Suppressor macrophage treated with lipopolysaccharide for 4 hours (primary cell): ENCODE data around the gene COL5A1.
A peak's percentile ranks its signal among the peaks of the same experiment; 100 is the strongest.
"Not testable (repeated sequence)": the region's sequence is repeated elsewhere in the genome, so short reads cannot be mapped to it uniquely, and the experiment has no call there.

Experiments used
- DNase-seq: peaks from one replicate; pipeline ENCODE4 v3.0.0-alpha.2; 2020

Gene COL5A1

GRCh38 chr9:134846187-134846586 is 204.6 kb downstream of the COL5A1 start:
- DNase-seq, result no peak

DNA sequence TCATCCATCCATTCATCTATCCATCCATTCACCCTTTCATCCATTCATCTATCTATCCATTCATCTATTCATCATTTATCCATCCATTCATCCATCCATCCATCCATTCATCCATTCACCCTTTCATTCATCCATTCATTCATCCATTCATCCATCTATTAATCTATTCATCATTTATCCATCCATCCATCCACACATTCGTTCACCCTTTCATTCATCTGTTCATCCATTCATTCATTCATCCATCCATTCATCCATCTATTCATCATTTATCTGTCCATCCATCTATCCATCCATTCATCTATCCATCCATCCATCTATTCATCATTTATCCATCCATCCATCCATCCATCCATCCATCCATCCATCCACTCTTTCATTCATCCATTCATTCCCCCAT is 205.1 kb downstream of the COL5A1 start:
- DNase-seq, result no peak

DNA sequence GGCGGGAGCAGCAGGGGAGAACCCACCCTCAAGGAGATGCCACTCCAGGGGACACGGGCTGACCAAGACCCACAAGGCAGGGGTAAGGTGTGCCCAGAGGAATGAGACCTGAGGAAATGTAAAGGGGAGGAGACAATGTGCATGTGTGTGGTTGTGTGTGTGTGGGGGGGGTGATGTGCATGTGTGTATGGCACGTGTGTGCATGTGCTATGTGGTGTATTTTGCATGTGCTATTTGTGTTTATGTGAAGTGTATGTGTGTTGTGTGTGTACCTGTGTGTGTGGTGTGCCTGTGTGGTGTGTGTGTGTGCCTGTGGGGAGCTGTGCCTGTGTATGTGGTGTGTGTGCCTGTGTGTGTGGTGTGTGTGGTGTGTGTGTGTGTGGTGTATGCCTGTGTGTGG is 205.5 kb downstream of the COL5A1 start:
- no peak for DNase-seq

GRCh38 chr9:134847752-134848432 is 206.3 kb downstream of the COL5A1 start:
- DNase-seq, result no peak

DNA sequence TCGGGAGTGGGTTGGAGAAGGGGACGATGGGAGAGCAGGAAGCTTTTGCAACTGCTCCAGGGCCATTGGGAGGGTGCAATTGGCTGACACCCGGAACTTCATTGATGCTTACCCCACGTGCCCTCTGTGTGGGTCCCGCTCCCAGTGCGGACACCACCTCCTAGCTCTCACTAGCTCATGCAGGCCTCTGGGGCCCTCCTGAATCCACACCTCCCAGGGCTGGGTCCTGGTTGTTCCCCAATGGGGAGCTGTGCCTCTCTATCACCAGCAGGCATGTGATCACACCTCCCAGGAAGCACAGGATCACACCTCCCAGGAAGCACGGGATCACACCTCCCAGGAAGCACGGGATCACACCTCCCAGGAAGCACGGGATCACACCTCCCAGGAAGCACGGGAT is 206.9 kb downstream of the COL5A1 start:
- no peak for DNase-seq

DNA sequence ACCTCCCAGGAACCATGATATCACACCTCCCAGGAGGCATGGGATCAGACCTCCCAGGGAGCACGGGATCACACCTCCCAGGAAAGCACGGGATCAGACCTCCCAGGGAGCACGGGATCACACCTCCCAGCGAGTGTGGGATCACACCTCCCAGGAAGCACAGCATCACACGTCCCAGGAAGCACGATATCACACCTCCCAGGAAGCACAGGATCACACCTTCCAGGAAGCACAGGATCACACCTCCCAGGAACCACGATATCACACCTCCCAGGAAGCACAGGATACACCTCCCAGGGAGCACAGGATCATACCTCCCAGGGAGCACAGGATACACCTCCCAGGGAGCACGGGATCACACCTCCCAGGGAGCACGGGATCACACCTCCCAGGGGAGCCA is 209.0 kb downstream of the COL5A1 start:
- DNase-seq, result no peak

DNA sequence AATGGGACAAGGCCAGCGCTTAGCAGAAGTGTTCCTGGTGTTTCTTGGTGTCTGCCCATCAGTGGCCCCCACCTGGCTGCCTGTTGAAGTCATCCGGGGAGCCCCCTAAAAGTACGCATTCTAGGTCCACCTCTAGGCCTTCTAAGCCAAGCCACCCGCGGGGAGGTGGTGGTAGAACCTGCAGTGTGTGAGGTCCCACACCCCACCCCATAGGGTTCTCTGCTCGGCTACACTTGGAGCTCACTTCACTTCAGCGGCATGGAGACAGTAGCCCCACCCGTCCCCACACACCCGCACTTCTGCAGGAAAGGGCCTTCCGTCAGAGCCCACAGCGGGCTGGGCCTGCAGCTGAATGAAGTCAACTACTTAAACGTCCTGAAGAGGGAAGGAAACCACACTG is 209.4 kb downstream of the COL5A1 start:
- no peak for DNase-seq

DNA sequence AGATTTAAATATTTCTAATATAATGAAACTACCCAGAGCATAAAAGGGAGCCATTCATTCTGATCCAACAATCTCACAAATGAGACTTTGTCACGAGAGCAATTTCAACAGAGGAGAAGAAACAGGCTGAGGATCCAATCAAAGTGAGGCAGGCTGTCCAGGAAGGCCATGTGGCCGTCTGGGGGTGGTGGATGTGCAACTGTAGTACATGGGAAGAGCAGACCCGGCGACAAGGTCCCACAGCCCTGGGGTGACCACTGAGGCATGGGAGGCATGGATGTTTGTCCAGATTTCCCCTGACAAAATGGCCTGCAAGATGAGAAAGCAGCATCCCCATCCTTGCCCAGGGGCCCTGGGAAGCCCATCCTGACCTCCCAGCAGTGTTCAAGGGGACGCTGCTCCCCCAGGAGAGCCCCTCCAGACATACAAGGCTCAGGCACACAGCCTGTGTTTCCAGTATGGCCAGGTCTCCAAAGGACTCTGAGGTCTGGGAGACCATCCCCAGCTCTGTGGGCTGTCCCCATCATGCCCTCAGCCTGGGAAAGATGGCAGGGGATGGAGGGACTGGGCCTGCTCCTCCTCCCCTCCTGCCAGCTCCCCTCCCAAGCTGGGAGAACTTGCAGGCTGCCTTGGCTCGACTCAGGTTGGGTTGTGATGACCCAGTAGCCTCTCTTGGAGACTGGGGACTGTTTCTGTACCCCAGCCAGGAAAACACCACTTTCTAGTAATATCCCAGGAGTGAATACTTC is 211.5 kb downstream of the COL5A1 start:
- no peak for DNase-seq

DNA sequence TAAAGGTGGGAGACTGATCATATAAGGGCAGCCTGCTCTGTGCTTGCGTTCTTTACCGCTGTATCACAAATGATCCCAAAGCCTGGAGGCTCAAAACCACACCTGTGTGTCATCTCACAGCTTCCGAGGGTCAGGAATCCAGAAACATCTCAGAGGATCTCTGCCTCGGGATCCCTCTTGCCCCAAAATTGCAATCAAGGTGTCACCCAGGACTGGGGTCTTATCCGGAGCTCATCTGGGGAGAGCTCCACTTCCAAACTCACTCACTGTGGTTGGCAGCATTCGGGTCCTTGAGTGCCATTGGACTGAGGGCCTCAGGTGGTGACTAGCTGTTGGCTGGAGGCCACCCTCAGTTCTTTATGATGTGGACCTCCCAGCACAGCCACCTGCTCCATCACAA is 212.3 kb downstream of the COL5A1 start:
- no peak for DNase-seq

GRCh38 chr9:134854541-134854981 is 213.0 kb downstream of the COL5A1 start:
- no peak for DNase-seq

DNA sequence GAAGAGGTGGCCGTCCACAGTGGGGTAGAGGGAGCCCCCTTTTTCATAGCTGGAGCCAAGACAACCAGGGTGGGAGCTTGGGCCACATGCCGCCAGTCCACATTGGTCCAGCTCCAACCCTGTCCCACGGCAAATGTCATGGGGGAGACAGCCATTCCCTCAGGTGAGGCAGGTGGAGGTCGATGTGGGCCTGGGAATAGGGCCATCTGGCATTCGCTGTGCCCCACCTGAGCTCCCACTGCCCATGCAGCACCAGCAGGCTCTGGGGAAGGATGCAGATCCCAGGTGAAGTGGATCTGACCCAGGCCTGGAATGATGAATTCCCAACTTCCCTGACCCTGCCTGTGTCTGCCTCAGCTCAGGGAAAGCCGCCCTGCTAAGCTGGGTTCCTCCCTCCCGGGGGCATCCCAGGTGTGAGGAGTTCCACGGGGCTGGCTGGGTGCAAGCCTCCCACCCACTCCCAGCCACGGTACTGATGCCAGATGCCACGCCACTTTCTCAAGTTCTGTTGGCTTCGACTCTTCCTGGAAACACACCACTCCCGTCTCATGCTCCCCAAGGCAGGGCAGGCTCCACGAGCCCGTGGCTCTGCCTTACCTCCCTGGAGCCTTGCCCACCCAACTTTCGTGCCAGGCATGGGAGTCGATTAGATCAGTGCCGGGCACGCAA is 213.8 kb downstream of the COL5A1 start:
- no peak for DNase-seq

GRCh38 chr9:134855900-134856377 is 214.3 kb downstream of the COL5A1 start:
- DNase-seq, result no peak

DNA sequence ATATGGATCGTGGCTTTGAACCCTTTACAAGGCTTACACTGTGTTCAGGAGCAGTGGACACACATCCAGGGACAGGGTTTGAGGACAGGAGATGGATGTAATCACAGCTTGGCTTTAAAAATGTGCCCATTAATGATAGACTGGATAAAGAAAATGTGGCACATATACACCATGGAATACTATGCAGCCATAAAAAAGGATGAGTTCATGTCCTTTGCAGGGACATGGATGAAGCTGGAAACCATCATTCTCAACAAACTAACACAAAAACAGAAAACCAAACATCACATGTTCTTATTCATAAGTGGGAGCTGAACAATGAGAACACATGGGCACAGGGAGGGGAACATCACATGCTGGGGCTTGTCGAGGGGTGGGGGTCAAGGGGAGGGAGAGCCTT is 215.8 kb downstream of the COL5A1 start:
- DNase-seq, result not testable (repeated sequence)

- peak; percentile 21 for DNase-seq
These were observed 216.6 kb downstream of the COL5A1 start for GRCh38 chr9:134858051-134858841.

DNA sequence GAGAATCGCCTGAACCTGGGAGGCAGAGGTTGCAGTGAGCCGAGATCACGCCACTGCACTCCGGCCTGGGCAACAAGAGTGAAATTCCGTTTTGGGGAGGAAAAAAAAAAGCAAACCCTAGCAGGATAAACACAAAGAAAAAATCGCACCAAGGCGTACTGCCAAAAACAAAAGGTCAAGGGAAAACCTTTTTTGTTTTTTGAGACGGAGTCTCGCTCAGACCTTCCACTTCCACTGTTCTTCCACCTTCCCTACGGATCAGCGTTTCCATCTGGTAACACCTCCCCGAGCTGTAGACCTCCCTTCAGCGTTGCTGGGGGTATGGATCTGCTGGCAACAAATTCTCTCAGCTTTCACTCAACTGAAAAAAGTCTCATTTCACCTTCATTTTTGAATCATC is 218.9 kb downstream of the COL5A1 start:
- DNase-seq, result no peak

- DNase-seq, result no peak
These were observed 220.2 kb downstream of the COL5A1 start for GRCh38 chr9:134861595-134862334.

- DNase-seq, result no peak
These were observed 221.8 kb downstream of the COL5A1 start for GRCh38 chr9:134863306-134863902.

GRCh38 chr9:134863941-134864820 is 222.6 kb downstream of the COL5A1 start:
- DNase-seq, result no peak

- no peak for DNase-seq
These were observed 223.2 kb downstream of the COL5A1 start for GRCh38 chr9:134864821-134865190.

DNA sequence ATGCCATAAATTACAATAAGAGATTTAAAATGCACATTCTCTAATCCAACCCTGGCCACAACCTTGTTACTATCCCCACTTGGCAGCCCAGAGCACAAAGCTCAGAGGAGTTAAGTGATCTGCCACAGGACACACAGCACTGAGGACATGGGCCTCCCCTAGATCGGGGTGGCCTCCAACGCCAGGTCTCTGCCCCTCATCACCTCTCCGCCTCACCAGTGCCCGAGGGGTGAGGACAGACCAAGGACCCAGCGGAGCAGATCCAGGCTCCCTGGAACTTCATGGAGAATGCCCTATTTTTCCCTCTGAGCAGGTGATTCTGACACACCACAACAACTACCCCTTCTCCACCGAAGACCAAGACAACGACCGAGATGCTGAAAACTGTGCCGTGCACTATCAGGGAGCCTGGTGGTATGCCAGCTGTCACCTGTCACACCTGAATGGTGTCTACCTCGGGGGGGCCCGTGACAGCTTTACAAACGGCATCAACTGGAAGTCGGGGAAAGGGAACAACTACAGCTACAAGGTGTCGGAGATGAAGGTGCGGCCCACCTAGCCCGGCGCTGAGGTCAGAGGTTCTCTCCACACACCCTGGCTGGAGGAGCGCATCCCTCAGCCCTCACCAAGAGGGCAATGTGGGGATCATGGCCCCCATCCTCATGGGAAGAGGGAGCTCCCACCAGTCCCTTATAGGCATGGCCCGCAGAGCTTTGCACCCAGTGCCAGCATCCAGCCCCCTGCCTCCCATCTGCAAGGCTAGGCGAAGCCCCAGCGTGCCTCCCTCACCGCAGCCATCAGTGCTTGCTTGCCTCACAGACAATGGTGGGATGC is 226.5 kb downstream of the COL5A1 start:
- DNase-seq, result no peak
